K562 (cell line): ENCODE measurements around the gene LRRIQ1. TPM values are rescaled to one million over a fixed set of nuclear protein-coding genes. Genes with fewer than 3 reads are reported as not detected.

Source experiments
- ATAC-seq: fragments of 200-7000 bp; cut with Tn5 transposase; 3 replicates; pipeline ENCODE4 v1.9.1; 2020; ENCODE audit warnings: moderate library complexity
- BruUV-seq: library from RNA; stranded (reverse); fragments of 400-500 nt; replicated peaks from 2 replicates; lab custom pipeline; 2021; lab: Mats Ljungman, UMichigan
- CTCF ChIA-PET: fragments of 300-600 bp; formaldehyde crosslinking; extraction: SDS; loops from one replicate; lab custom pipeline; 2021; ENCODE audit warnings: low intra/inter-chr PET ratio; lab: Yijun Ruan, JAX
- POLR2A ChIA-PET: fragments of 300-600, 350-650 bp; sonication (Branson Sonifier 250); formaldehyde crosslinking; extraction: SDS; loops from one replicate; lab custom pipeline; 2021; ENCODE audit warnings: antibody characterized with exemption, inconsistent platforms; lab: Yijun Ruan, JAX
- DNase-seq, 4 experiments: peaks; one replicate each; pipeline versions ENCODE4 v3.0.0 to v3.0.0-alpha.2; 2011 to 2018; ENCODE audit warnings: low spot score in 3 of 4, mixed read lengths in 3 of 4; ENCODE audit errors: extremely low read depth in 1 of 4
- FAIRE-seq: peaks from 2 replicates; lab custom pipeline; 2011; peaks lifted over from hg19 to GRCh38; lab: Jason Lieb, UNC
- H2AFZ ChIP-seq: 2 replicates; pipeline ENCODE4 v1.6.0; 2011; ENCODE audit warnings: low read depth, low read length, control low read depth, inconsistent platforms
- H3K27ac ChIP-seq: fragments of 200-600 bp; 3 replicates; pipeline ENCODE4 v1.8.0; 2011; ENCODE audit warnings: low read depth, mild to moderate bottlenecking, control low read depth, inconsistent platforms, low read length, moderate library complexity, mixed read lengths; ENCODE audit errors: extremely low read depth
- H3K27me3 ChIP-seq, 2 experiments: fragments of 300-600 bp in 1 of 2; 2 replicates in 1 of 2; 3 replicates in 1 of 2; pipeline versions ENCODE4 v1.6.0 to v1.8.0; 2011; ENCODE audit warnings: inconsistent platforms in 2 of 2, low read length in 2 of 2, mild to moderate bottlenecking in 1 of 2, mixed read lengths in 1 of 2, moderate library complexity in 1 of 2; ENCODE audit not compliant: control insufficient read depth in 2 of 2, insufficient read depth in 2 of 2
- H3K36me3 ChIP-seq: fragments of 300-600 bp; 3 replicates; pipeline ENCODE4 v1.8.0; 2011; ENCODE audit warnings: mild to moderate bottlenecking, low read length, inconsistent platforms; ENCODE audit not compliant: control insufficient read depth, insufficient read depth
- H3K4me1 ChIP-seq, 2 experiments: fragments of 200-600 bp in 1 of 2; replicated peaks in 1 of 2; 2 replicates in 1 of 2; 3 replicates in 1 of 2; pipeline versions ENCODE4 v1.5.1 to v1.8.0; 2011; ENCODE audit warnings: inconsistent platforms in 2 of 2, low read length in 2 of 2, mild to moderate bottlenecking in 1 of 2, mixed read lengths in 1 of 2, moderate library complexity in 1 of 2; ENCODE audit not compliant: control insufficient read depth in 2 of 2, insufficient read depth in 2 of 2
- H3K4me2 ChIP-seq: 2 replicates; pipeline ENCODE4 v1.6.1; 2011; ENCODE audit warnings: low read length, control low read depth, inconsistent platforms, mixed read lengths; ENCODE audit not compliant: insufficient read depth
- H3K4me3 ChIP-seq: fragments of 200-600 bp; sonication (generic), shearing (Covaris generic); 2 replicates; pipeline ENCODE4 v1.5.1; 2016; ENCODE audit warnings: control low read depth, inconsistent platforms
- H3K79me2 ChIP-seq: fragments of 200-600 bp; 3 replicates; pipeline ENCODE4 v1.8.0; 2011; ENCODE audit warnings: low read length, inconsistent platforms; ENCODE audit not compliant: control insufficient read depth, insufficient read depth
- H3K9ac ChIP-seq, 2 experiments: 2 replicates each; pipeline versions ENCODE4 v1.6.0 to v1.6.1; 2011; ENCODE audit warnings: low read depth in 2 of 2, low read length in 2 of 2, control low read depth in 1 of 2, inconsistent platforms in 1 of 2, mild to moderate bottlenecking in 1 of 2, mixed read lengths in 1 of 2; ENCODE audit not compliant: insufficient read depth in 1 of 2
- H3K9me1 ChIP-seq: one replicate; pipeline ENCODE4 v1.6.0; 2011; ENCODE audit warnings: inconsistent platforms, mild to moderate bottlenecking, low read length, moderate library complexity; ENCODE audit not compliant: control insufficient read depth, insufficient read depth
- H3K9me3 ChIP-seq: replicated peaks from 2 replicates; pipeline ENCODE4 v1.5.1; 2011; ENCODE audit warnings: low read depth, low read length, inconsistent platforms; ENCODE audit not compliant: control insufficient read depth, insufficient read depth
- H4K20me1 ChIP-seq: replicated peaks from 2 replicates; pipeline ENCODE4 v1.6.1; 2011; ENCODE audit warnings: low read length, inconsistent platforms, mixed read lengths; ENCODE audit not compliant: control insufficient read depth, insufficient read depth
- BCOR ChIP-seq: fragments of 450-650 bp; IDR thresholded peaks from 2 replicates; pipeline ENCODE4 v1.6.1; 2016
- CSDE1 ChIP-seq, 2 experiments: fragments of 450-650 bp; IDR thresholded peaks; 2 replicates each; pipeline ENCODE4 v1.6.1; 2016; ENCODE audit warnings: mild to moderate bottlenecking in 1 of 2
- GABPB2 ChIP-seq: fragments of 250-450 bp; sonication (Bioruptor Pico); conservative IDR thresholded peaks from 2 replicates; pipeline ENCODE4 v1.5.1; 2021; ENCODE audit warnings: mild to moderate bottlenecking
- MECOM ChIP-seq: fragments of 250-450 bp; sonication (Bioruptor Pico); IDR thresholded peaks from 2 replicates; pipeline ENCODE4 v1.8.0; 2022; ENCODE audit warnings: inconsistent platforms
- NR3C1 ChIP-seq: sonication (generic); formaldehyde crosslinking; IDR thresholded peaks from 2 replicates; pipeline ENCODE4 v1.8.1; 2022; ENCODE audit warnings: missing genetic modification reagents
- NUFIP1 ChIP-seq: fragments of 450-650 bp; IDR thresholded peaks from 2 replicates; pipeline ENCODE4 v1.6.1; 2018; ENCODE audit not compliant: partially characterized antibody
- SIX5 ChIP-seq, 2 experiments: IDR thresholded peaks; 2 replicates each; pipeline ENCODE4 v1.6.1; 2011; ENCODE audit warnings: low read length in 2 of 2, borderline replicate concordance in 1 of 2, low read depth in 1 of 2, mild to moderate bottlenecking in 1 of 2, moderate library complexity in 1 of 2; ENCODE audit not compliant: insufficient read depth in 1 of 2
- SNRNP70 ChIP-seq: fragments of 200-400 bp; formaldehyde crosslinking; optimal IDR thresholded peaks from 2 replicates; pipeline ENCODE3; 2017; ENCODE audit warnings: low read depth, low read length
- ZFPM2 ChIP-seq: fragments of 250-450 bp; sonication (Bioruptor Pico); IDR thresholded peaks from 2 replicates; pipeline ENCODE4 v1.5.1; 2022; ENCODE audit warnings: mild to moderate bottlenecking
- ZNF134 ChIP-seq: fragments of 250-450 bp; sonication (Bioruptor Pico); conservative IDR thresholded peaks from 2 replicates; pipeline ENCODE4 v1.4.0; 2020
- ZNF830 ChIP-seq: fragments of 250-450 bp; sonication (Bioruptor Pico); IDR thresholded peaks from 2 replicates; pipeline ENCODE4 v1.5.0; 2021; ENCODE audit warnings: mild to moderate bottlenecking
- WGBS: fragments of 100-300 bp; shearing (Covaris generic); methylation state at CpG from one replicate; pipeline ENCODE4 v1.1.6; 2016; ENCODE audit warnings: low coverage, mixed read lengths; ENCODE audit not compliant: insufficient coverage; ENCODE audit errors: missing lambda C conversion rate; 5-methylcytosine and 5-hydroxymethylcytosine counted together
- in situ Hi-C: fragments of 300-500 bp; cut with MboI; formaldehyde crosslinking; loops from 4 replicates; pipeline ENCODE4 v1.15.0; 2018; ENCODE audit warnings: inconsistent platforms, mixed read lengths
- intact Hi-C: fragments of 100-400 bp; cut with micrococcal nuclease; formaldehyde crosslinking; loops from 2 replicates; pipeline ENCODE4 v1.14.2; 2022
- polyA plus RNA-seq, 8 experiments: library from polyadenylated mRNA; depleted of rRNA in 4 of 8; stranded (reverse) in 5 of 8; unstranded in 3 of 8; fragments of >200 nt; fragmentation: Nextera tagmentation in 2 of 8; fragmentation: Illumina TruSeq in 1 of 8; extraction: Ambion mirVana in 2 of 8; extraction: Trizol in 1 of 8; gene quantifications; 2 replicates each; pipeline versions ENCODE4 v1.2.1 to v1.2.3, GENCODE V29; 2011 to 2014; ENCODE audit warnings: inconsistent platforms in 1 of 8, missing spikeins in 1 of 8
- total RNA-seq, 7 experiments: library from RNA; depleted of rRNA in 6 of 7; stranded (reverse); fragments of >200 nt in 6 of 7; fragmentation: Illumina TruSeq in 2 of 7; extraction: Trizol in 2 of 7; gene quantifications; 2 replicates each; pipeline versions ENCODE4 v1.2.1 to v1.2.3, GENCODE V29; 2011 to 2021; ENCODE audit warnings: low replicate concordance in 1 of 7
- TF ChIP-seq, protein P1 (sequence below): sonication (generic); formaldehyde crosslinking; IDR thresholded peaks from 2 replicates; pipeline ENCODE4 v1.8.0; 2022; ENCODE audit warnings: missing genetic modification reagents, mild to moderate bottlenecking, borderline replicate concordance
- TF ChIP-seq, protein P2 (sequence below): fragments of 450-650 bp; formaldehyde crosslinking; IDR thresholded peaks from 2 replicates; pipeline ENCODE4 v1.4.0; 2022; ENCODE audit warnings: missing genetic modification characterization

Gene LRRIQ1
- total and polyA plus RNA-seq, 9 of the 15 experiments (the other 6 are each of a cell fraction or from before 2014, with no cell fraction given), result not detected

DNA sequence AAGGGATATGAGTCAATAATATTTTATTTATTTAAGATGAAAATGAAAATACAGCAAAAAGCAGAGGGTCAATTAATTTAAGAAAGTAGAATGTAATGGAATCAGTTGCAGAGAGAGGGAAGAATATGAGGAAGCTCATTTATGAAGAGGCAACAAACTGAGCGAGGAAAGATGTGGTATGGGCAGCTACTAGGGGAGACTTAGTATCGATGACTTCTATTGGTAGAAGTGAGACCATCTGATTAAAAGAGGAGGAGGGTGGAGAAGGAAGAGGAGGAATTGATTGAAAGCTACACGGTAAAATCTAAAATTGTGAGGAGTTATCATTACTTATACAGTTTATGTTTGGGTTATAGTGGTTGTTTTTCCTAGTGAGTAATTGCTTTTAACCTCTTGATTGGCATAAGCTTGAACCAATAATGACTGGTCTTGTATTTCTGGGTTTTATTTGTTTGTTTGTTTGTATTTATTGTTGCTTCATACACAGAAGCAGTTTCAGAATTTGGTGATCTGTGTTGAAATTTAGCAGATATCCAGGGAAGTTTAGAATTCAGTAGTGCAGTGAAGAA, 121.0 kb downstream of the LRRIQ1 start (continued):
- TF ChIP-seq, protein P1, sequence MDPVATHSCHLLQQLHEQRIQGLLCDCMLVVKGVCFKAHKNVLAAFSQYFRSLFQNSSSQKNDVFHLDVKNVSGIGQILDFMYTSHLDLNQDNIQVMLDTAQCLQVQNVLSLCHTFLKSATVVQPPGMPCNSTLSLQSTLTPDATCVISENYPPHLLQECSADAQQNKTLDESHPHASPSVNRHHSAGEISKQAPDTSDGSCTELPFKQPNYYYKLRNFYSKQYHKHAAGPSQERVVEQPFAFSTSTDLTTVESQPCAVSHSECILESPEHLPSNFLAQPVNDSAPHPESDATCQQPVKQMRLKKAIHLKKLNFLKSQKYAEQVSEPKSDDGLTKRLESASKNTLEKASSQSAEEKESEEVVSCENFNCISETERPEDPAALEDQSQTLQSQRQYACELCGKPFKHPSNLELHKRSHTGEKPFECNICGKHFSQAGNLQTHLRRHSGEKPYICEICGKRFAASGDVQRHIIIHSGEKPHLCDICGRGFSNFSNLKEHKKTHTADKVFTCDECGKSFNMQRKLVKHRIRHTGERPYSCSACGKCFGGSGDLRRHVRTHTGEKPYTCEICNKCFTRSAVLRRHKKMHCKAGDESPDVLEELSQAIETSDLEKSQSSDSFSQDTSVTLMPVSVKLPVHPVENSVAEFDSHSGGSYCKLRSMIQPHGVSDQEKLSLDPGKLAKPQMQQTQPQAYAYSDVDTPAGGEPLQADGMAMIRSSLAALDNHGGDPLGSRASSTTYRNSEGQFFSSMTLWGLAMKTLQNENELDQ (CRISPR knock-in tag), result no peak
- TF ChIP-seq ZFPM2 (CRISPR knock-in tag) (no peak), ZNF830 (CRISPR knock-in tag) (no peak)

DNA sequence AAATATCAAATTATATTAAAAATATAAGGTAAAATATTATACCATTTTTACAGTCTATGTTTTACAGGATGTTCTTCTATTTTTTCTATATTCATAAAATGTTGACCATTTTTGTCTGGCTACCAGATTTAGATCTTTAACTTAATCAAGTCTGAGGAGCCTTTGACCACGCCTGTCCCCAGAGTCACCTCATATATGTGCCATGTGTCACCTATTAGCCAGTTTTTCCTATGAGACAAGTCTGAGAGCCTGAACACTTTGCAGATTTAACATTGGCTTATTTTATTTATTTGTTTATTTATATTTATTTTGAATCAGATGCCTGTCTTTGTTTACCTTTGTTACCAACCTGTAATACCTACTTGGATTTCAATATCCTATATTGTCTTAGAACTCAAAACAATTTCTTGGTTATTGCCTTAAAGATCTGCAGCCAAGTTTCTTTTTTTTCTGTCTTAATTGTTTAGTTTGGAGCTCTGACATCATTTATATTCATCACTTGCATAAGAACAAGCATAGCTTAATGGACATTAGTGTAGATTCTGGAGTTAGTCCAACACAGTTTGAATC, 127.7 kb downstream of the LRRIQ1 start:
- no TSS peak for BruUV-seq
- Histone ChIP-seq H3K36me3 (no peaks in the 10 kb centered on the region), H4K20me1 (no peaks in the 10 kb centered on the region), H3K4me2 (no peak overlapping the region), H3K79me2 (no peaks in the 10 kb centered on the region), H3K27me3 (no peaks in the 10 kb centered on the region), H3K9ac (no peak overlapping the region), H2AFZ (no peak overlapping the region), H3K27ac (no peak overlapping the region), H3K9me3 (no peaks in the 10 kb centered on the region; the same call in 1 of the 2 replicates), H3K4me1 (no peaks in the 10 kb centered on the region), H3K9me1 (no peaks in the 10 kb centered on the region), H3K4me3 (no peak overlapping the region)
- CTCF ChIA-PET, result no interaction called here
- POLR2A ChIA-PET, result no interaction called here
- intact Hi-C loops (no loop called here), in situ Hi-C loops (no loop called here)
- FAIRE-seq, result no peak
- TF ChIP-seq, protein P2, sequence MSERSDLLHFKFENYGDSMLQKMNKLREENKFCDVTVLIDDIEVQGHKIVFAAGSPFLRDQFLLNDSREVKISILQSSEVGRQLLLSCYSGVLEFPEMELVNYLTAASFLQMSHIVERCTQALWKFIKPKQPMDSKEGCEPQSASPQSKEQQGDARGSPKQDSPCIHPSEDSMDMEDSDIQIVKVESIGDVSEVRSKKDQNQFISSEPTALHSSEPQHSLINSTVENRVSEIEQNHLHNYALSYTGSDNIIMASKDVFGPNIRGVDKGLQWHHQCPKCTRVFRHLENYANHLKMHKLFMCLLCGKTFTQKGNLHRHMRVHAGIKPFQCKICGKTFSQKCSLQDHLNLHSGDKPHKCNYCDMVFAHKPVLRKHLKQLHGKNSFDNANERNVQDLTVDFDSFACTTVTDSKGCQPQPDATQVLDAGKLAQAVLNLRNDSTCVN, result no peak
- no peak for TF ChIP-seq SIX5 (IDR thresholded peaks at IDR 0.05; ENCODE audit: borderline replicate concordance in 1 of 2, insufficient read depth in 1 of 2, low read depth in 1 of 2, low read length in 2 of 2)
- TF ChIP-seq CSDE1 (IDR thresholded peaks at IDR 0.05), result no peak
- no peak for TF ChIP-seq NUFIP1
- TF ChIP-seq GABPB2, result no peak
- no peak for TF ChIP-seq ZNF134 (CRISPR knock-in tag)
- no peak for TF ChIP-seq SNRNP70
- no peak for TF ChIP-seq MECOM (CRISPR knock-in tag)
- TF ChIP-seq BCOR, result no peak
- TF ChIP-seq NR3C1 (CRISPR knock-in tag), result no peak
- WGBS, result 0% methylated on average over 1 of the region's 1 CpG
- ATAC-seq, result no peak
- no peak for DNase-seq
